Ovary (tissue), 3 donors: ENCODE results near the gene CALHM6.

Source experiments
- CTCF ChIP-seq, 3 donors: fragments of 450-650 bp in 2 of 3; fragments of 200-600 bp in 1 of 3; IDR thresholded peaks; one replicate each; pipeline versions ENCODE4 v1.5.1 to v1.8.0; 2016 to 2022; ENCODE audit warnings: antibody characterized with exemption in 3 of 3, mild to moderate bottlenecking in 1 of 3
- EP300 ChIP-seq: sonication (generic); formaldehyde crosslinking; IDR thresholded peaks from one replicate; pipeline ENCODE4 v1.6.1; 2017; ENCODE audit warnings: antibody characterized with exemption
- POLR2A ChIP-seq: fragments of 450-650 bp; IDR thresholded peaks from one replicate; pipeline ENCODE4 v1.6.1; 2017; ENCODE audit warnings: antibody characterized with exemption, mild to moderate bottlenecking, moderate library complexity
- donor health status: DM: no; HTN: no; CAD: no.

DNA sequence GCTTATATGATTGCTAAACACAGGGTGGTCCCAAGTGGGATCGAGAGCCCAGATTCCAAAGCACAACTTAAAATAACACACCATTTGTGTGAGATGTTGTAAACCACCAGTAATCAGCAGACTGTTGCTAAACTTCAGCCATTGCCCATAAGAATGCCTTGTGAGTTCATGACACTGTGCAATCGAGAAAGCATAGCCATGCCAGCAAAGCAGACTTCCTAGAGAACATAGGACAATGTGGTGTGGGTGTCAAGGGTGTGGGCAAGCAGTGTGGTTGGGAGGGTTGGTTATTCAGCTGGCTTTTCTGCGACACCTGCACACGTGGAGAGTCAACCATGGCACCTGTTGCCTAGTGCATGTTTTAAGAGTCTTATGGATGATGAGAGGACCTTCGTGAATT is 16.1 kb upstream of the CALHM6 start:
- TF ChIP-seq CTCF (IDR thresholded peaks at IDR 0.05): no peak
- no peak for TF ChIP-seq POLR2A
- TF ChIP-seq EP300: no peak
